KMS-11 (cell line): ENCODE results near the gene MGME1.

Source experiments
- H2AFZ ChIP-seq: fragments of 200-600 bp; sonication (generic); 2 replicates; pipeline ENCODE4 v1.6.1; 2016; ENCODE audit warnings: antibody characterized with exemption, mixed run types, low read depth
- H3K27ac ChIP-seq: fragments of 200-600 bp; sonication (generic); 2 replicates; pipeline ENCODE4 v1.6.1; 2016; ENCODE audit warnings: mild to moderate bottlenecking, mixed run types
- H3K27me3 ChIP-seq: fragments of 200-600 bp; sonication (generic); 2 replicates; pipeline ENCODE4 v1.6.1; 2017; ENCODE audit warnings: mild to moderate bottlenecking, low read depth, mixed run types, moderate library complexity; ENCODE audit not compliant: insufficient read depth
- H3K36me3 ChIP-seq: fragments of 200-600 bp; sonication (generic); 2 replicates; pipeline ENCODE4 v1.6.1; 2017; ENCODE audit warnings: mild to moderate bottlenecking, mixed run types; ENCODE audit not compliant: insufficient read depth
- H3K4me1 ChIP-seq: fragments of 200-600 bp; sonication (generic); 2 replicates; pipeline ENCODE4 v1.6.1; 2016; ENCODE audit warnings: mild to moderate bottlenecking, low read depth, mixed run types; ENCODE audit not compliant: poor library complexity, severe bottlenecking
- H3K4me2 ChIP-seq: fragments of 200-600 bp; sonication (generic); 2 replicates; pipeline ENCODE4 v1.7.0; 2016; ENCODE audit warnings: mild to moderate bottlenecking, mixed run types
- H3K4me3 ChIP-seq: fragments of 200-600 bp; sonication (generic); IDR thresholded peaks from 2 replicates; pipeline ENCODE4 v1.6.1; 2017; ENCODE audit warnings: low read depth, low read length, mixed read lengths; ENCODE audit not compliant: insufficient read depth
- H3K79me2 ChIP-seq: fragments of 200-600 bp; sonication (generic); 2 replicates; pipeline ENCODE4 v1.6.1; 2016; ENCODE audit warnings: low read depth, mixed run types; ENCODE audit not compliant: insufficient read depth
- H3K9ac ChIP-seq: fragments of 200-600 bp; sonication (generic); 2 replicates; pipeline ENCODE4 v1.6.1; 2016; ENCODE audit warnings: mild to moderate bottlenecking, mixed run types
- H4K20me1 ChIP-seq: fragments of 200-600 bp; sonication (generic); 2 replicates; pipeline ENCODE4 v1.6.1; 2016; ENCODE audit warnings: mild to moderate bottlenecking, mixed run types; ENCODE audit not compliant: insufficient read depth
- CTCF ChIP-seq: fragments of 200-600 bp; sonication (generic); conservative IDR thresholded peaks from 2 replicates; pipeline ENCODE4 v1.6.1; 2017; ENCODE audit warnings: low read depth, mild to moderate bottlenecking, antibody characterized with exemption, low read length, moderate library complexity, mixed read lengths

The MGME1 gene

GRCh38 chr20:17938871-17939619 lies 29.8 kb upstream of the MGME1 start:
- Histone ChIP-seq H3K9ac (no peak overlapping the region), H3K4me2 (no peak overlapping the region), H2AFZ (no peak overlapping the region), H3K36me3 (no peaks in the 10 kb centered on the region), H3K79me2 (no peaks in the 10 kb centered on the region), H4K20me1 (peaks cover 12% of the 10 kb centered on the region; the same call in 1 of the 2 replicates), H3K27me3 (no peaks in the 10 kb centered on the region), H3K27ac (no peak overlapping the region), H3K4me1 (peaks cover 50% of the 10 kb centered on the region), H3K4me3 (no peak overlapping the region)
- TF ChIP-seq CTCF = peak; percentile 77

GRCh38 chr20:17939622-17940223 lies 29.1 kb upstream of the MGME1 start:
- no peak overlapping the region for H3K27ac ChIP-seq

GRCh38 chr20:17940224-17940971 lies 28.4 kb upstream of the MGME1 start:
- Histone ChIP-seq H3K4me2 (no peak overlapping the region), H3K27ac (no peak overlapping the region)
- no peak for TF ChIP-seq CTCF

More at GRCh38 chr20:17939622-17940223, 29.1 kb upstream of the MGME1 start:
- no peak overlapping the region for H3K9ac ChIP-seq
- H4K20me1 ChIP-seq = peaks cover 12% of the 10 kb centered on the region; the same call in 1 of the 2 replicates
- no peak overlapping the region for H3K4me3 ChIP-seq
- no peaks in the 10 kb centered on the region for H3K36me3 ChIP-seq
- no peak overlapping the region for H2AFZ ChIP-seq
- H3K79me2 ChIP-seq = no peaks in the 10 kb centered on the region
- TF ChIP-seq CTCF = no peak
- H3K4me2 ChIP-seq = no peak overlapping the region
- H3K4me1 ChIP-seq = peaks cover 55% of the 10 kb centered on the region
- no peaks in the 10 kb centered on the region for H3K27me3 ChIP-seq

GRCh38 chr20:17941087-17941825 lies 27.6 kb upstream of the MGME1 start:
- no peaks in the 10 kb centered on the region for H3K27me3 ChIP-seq
- no peak overlapping the region for H3K9ac ChIP-seq
- H3K79me2 ChIP-seq = peaks cover 4% of the 10 kb centered on the region; the same call in 1 of the 2 replicates
- H4K20me1 ChIP-seq = peaks cover 15% of the 10 kb centered on the region; the same call in 1 of the 2 replicates
- no peaks in the 10 kb centered on the region for H3K36me3 ChIP-seq
- H2AFZ ChIP-seq = no peak overlapping the region
- H3K27ac ChIP-seq = no peak overlapping the region
- no peak overlapping the region for H3K4me3 ChIP-seq
- TF ChIP-seq CTCF = no peak
- peak overlapping the region; percentile 36; the same call in 1 of the 2 replicates for H3K4me2 ChIP-seq
- H3K4me1 ChIP-seq = peaks cover 71% of the 10 kb centered on the region

More at GRCh38 chr20:17940224-17940971, 28.4 kb upstream of the MGME1 start:
- peaks cover 15% of the 10 kb centered on the region; the same call in 1 of the 2 replicates for H4K20me1 ChIP-seq
- H3K36me3 ChIP-seq = no peaks in the 10 kb centered on the region
- no peak overlapping the region for H3K9ac ChIP-seq
- no peaks in the 10 kb centered on the region for H3K79me2 ChIP-seq
- no peak overlapping the region for H3K4me3 ChIP-seq
- H2AFZ ChIP-seq = no peak overlapping the region
- peaks cover 62% of the 10 kb centered on the region for H3K4me1 ChIP-seq
- H3K27me3 ChIP-seq = no peaks in the 10 kb centered on the region
